HepG2 (cell line): ENCODE results near the gene SPACDR. TPM values are rescaled to one million over a fixed set of nuclear protein-coding genes. Genes with fewer than 3 reads are reported as not detected.

ENCODE experiments used
- ARHGAP35 ChIP-seq: sonication (generic); formaldehyde crosslinking; IDR thresholded peaks from 2 replicates; pipeline ENCODE4 v1.9.0; 2022; ENCODE audit warnings: mild to moderate bottlenecking, inconsistent platforms, moderate library complexity, missing genetic modification reagents, borderline replicate concordance
- CENPT ChIP-seq: sonication (generic); formaldehyde crosslinking; IDR thresholded peaks from 2 replicates; pipeline ENCODE4 v1.8.0; 2022; ENCODE audit warnings: low read depth, mild to moderate bottlenecking, moderate library complexity, missing genetic modification reagents
- FOXA1 ChIP-seq, 2 experiments: fragments of 450-650 bp in 1 of 2; sonication (generic) in 1 of 2; formaldehyde crosslinking in 1 of 2; IDR thresholded peaks; 2 replicates each; pipeline versions ENCODE4 v1.4.0 to v1.6.1; 2016 to 2020; ENCODE audit warnings: missing genetic modification reagents in 1 of 2
- KLF13 ChIP-seq: sonication (generic); formaldehyde crosslinking; IDR thresholded peaks from 2 replicates; pipeline ENCODE4 v1.4.0; 2020; ENCODE audit warnings: mild to moderate bottlenecking, missing genetic modification reagents
- SIX4 ChIP-seq: sonication (generic); formaldehyde crosslinking; IDR thresholded peaks from 2 replicates; pipeline ENCODE4 v1.4.0; 2020; ENCODE audit warnings: missing genetic modification reagents
- TEAD2 ChIP-seq: sonication (generic); formaldehyde crosslinking; IDR thresholded peaks from 2 replicates; pipeline ENCODE4 v1.9.0; 2021; ENCODE audit warnings: missing genetic modification reagents
- ZC3H13 ChIP-seq: sonication (generic); formaldehyde crosslinking; IDR thresholded peaks from 2 replicates; pipeline ENCODE4 v1.8.1; 2023; ENCODE audit warnings: mild to moderate bottlenecking, missing genetic modification reagents, moderate library complexity
- ZFX ChIP-seq: sonication (generic); formaldehyde crosslinking; IDR thresholded peaks from 2 replicates; pipeline ENCODE4 v1.4.0; 2020; ENCODE audit warnings: mild to moderate bottlenecking, low read depth, missing genetic modification reagents, moderate library complexity
- ZSCAN12 ChIP-seq: sonication (generic); formaldehyde crosslinking; IDR thresholded peaks from 2 replicates; pipeline ENCODE4 v1.9.0; 2021; ENCODE audit warnings: mild to moderate bottlenecking, missing genetic modification reagents
- polyA plus RNA-seq, 8 experiments: library from polyadenylated mRNA; depleted of rRNA in 3 of 8; stranded (reverse) in 7 of 8; unstranded in 1 of 8; fragments of >200 nt; fragmentation: Illumina TruSeq in 4 of 8; extraction: Trizol in 4 of 8; gene quantifications; 2 replicates each; pipeline versions ENCODE4 v1.2.1 to v1.2.3, GENCODE V29; 2011 to 2016; ENCODE audit warnings: low read depth in 4 of 8, missing spikeins in 1 of 8, mixed read lengths in 1 of 8; ENCODE audit not compliant: insufficient read depth in 1 of 8
- total RNA-seq, 5 experiments: library from RNA; depleted of rRNA; stranded (reverse); fragments of >200 nt; fragmentation: Illumina TruSeq; extraction: Trizol; gene quantifications; 2 replicates each; pipeline ENCODE4 v1.2.3, GENCODE V29; 2016; ENCODE audit warnings: low read depth in 1 of 5
- TF ChIP-seq, protein P1 (sequence below): IDR thresholded peaks from 2 replicates; pipeline ENCODE4 v1.6.1; 2016; ENCODE audit warnings: missing compliant biosample characterization, missing genetic modification reagents, borderline replicate concordance
- TF ChIP-seq, protein P2 (sequence below): IDR thresholded peaks from 2 replicates; pipeline ENCODE4 v1.6.1; 2012; ENCODE audit warnings: low read length, improper control_type of control experiment
- TF ChIP-seq, protein P3 (sequence below): sonication (generic); formaldehyde crosslinking; IDR thresholded peaks from 2 replicates; pipeline ENCODE4 v1.4.0; 2020; ENCODE audit warnings: missing genetic modification reagents
- TF ChIP-seq, protein P4 (sequence below): sonication (generic); formaldehyde crosslinking; IDR thresholded peaks from 2 replicates; pipeline ENCODE4 v1.4.0; 2020; ENCODE audit warnings: missing genetic modification reagents
- TF ChIP-seq, protein P5 (sequence below): fragments of 450-650 bp; IDR thresholded peaks from 2 replicates; pipeline ENCODE4 v1.6.1; 2017
- TF ChIP-seq, protein P6 (sequence below): sonication (generic); formaldehyde crosslinking; IDR thresholded peaks from 2 replicates; pipeline ENCODE4 v1.9.0; 2021; ENCODE audit warnings: missing genetic modification reagents, mild to moderate bottlenecking, borderline replicate concordance

The SPACDR gene
- total and polyA plus RNA-seq, 2 of the 13 experiments (the other 11 are each of a cell fraction or from before 2014, with no cell fraction given): 0.41 TPM; not detected in 1

DNA sequence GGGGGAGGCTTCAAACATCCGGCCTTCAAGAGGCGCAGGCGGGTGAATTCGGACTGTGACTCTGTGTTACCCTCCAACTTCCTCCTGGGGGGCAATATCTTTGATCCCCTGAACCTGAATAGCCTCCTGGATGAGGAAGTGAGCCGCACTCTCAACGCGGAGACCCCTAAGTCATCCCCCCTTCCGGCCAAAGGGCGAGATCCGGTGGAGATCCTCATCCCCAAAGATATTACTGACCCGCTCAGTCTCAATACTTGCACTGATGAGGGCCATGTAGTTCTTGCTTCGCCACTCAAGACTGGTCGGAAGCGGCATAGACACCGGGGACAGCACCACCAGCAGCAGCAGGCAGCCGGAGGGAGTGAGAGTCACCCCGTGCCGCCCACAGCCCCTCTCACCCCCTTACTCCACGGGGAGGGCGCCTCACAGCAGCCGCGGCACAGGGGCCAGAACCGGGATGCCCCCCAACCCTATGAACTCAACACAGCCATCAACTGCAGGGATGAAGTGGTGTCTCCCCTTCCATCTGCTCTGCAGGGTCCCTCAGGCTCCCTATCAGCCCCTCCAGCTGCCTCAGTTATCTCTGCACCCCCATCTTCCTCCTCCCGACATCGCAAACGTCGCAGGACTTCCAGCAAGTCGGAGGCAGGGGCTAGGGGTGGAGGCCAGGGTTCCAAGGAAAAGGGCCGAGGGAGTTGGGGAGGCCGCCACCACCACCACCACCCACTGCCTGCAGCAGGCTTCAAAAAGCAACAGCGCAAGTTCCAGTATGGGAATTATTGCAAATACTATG is 33.4 kb downstream of the SPACDR start (continued):
- TF ChIP-seq, protein P1, sequence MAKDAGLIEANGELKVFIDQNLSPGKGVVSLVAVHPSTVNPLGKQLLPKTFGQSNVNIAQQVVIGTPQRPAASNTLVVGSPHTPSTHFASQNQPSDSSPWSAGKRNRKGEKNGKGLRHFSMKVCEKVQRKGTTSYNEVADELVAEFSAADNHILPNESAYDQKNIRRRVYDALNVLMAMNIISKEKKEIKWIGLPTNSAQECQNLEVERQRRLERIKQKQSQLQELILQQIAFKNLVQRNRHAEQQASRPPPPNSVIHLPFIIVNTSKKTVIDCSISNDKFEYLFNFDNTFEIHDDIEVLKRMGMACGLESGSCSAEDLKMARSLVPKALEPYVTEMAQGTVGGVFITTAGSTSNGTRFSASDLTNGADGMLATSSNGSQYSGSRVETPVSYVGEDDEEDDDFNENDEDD: no peak
- TF ChIP-seq ZFX (CRISPR knock-in tag) (no peak), FOXA1 (IDR thresholded peaks at IDR 0.05) (no peak), FOXA1 (CRISPR knock-in tag; IDR thresholded peaks at IDR 0.05) (no peak), SIX4 (CRISPR knock-in tag) (no peak), TEAD2 (no peak), CENPT (no peak), ARHGAP35 (CRISPR knock-in tag) (0 out of 2 replicates have a peak, but pooled peaks have one; percentile 47), ZSCAN12 (CRISPR knock-in tag) (no peak), KLF13 (CRISPR knock-in tag) (no peak), ZC3H13 (0 out of 2 replicates have a peak, but pooled peaks have one; percentile 45)
- TF ChIP-seq, protein P2, sequence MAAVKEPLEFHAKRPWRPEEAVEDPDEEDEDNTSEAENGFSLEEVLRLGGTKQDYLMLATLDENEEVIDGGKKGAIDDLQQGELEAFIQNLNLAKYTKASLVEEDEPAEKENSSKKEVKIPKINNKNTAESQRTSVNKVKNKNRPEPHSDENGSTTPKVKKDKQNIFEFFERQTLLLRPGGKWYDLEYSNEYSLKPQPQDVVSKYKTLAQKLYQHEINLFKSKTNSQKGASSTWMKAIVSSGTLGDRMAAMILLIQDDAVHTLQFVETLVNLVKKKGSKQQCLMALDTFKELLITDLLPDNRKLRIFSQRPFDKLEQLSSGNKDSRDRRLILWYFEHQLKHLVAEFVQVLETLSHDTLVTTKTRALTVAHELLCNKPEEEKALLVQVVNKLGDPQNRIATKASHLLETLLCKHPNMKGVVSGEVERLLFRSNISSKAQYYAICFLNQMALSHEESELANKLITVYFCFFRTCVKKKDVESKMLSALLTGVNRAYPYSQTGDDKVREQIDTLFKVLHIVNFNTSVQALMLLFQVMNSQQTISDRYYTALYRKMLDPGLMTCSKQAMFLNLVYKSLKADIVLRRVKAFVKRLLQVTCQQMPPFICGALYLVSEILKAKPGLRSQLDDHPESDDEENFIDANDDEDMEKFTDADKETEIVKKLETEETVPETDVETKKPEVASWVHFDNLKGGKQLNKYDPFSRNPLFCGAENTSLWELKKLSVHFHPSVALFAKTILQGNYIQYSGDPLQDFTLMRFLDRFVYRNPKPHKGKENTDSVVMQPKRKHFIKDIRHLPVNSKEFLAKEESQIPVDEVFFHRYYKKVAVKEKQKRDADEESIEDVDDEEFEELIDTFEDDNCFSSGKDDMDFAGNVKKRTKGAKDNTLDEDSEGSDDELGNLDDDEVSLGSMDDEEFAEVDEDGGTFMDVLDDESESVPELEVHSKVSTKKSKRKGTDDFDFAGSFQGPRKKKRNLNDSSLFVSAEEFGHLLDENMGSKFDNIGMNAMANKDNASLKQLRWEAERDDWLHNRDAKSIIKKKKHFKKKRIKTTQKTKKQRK: no peak
- TF ChIP-seq, protein P3, sequence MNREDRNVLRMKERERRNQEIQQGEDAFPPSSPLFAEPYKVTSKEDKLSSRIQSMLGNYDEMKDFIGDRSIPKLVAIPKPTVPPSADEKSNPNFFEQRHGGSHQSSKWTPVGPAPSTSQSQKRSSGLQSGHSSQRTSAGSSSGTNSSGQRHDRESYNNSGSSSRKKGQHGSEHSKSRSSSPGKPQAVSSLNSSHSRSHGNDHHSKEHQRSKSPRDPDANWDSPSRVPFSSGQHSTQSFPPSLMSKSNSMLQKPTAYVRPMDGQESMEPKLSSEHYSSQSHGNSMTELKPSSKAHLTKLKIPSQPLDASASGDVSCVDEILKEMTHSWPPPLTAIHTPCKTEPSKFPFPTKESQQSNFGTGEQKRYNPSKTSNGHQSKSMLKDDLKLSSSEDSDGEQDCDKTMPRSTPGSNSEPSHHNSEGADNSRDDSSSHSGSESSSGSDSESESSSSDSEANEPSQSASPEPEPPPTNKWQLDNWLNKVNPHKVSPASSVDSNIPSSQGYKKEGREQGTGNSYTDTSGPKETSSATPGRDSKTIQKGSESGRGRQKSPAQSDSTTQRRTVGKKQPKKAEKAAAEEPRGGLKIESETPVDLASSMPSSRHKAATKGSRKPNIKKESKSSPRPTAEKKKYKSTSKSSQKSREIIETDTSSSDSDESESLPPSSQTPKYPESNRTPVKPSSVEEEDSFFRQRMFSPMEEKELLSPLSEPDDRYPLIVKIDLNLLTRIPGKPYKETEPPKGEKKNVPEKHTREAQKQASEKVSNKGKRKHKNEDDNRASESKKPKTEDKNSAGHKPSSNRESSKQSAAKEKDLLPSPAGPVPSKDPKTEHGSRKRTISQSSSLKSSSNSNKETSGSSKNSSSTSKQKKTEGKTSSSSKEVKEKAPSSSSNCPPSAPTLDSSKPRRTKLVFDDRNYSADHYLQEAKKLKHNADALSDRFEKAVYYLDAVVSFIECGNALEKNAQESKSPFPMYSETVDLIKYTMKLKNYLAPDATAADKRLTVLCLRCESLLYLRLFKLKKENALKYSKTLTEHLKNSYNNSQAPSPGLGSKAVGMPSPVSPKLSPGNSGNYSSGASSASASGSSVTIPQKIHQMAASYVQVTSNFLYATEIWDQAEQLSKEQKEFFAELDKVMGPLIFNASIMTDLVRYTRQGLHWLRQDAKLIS: no peak
- TF ChIP-seq, protein P4, sequence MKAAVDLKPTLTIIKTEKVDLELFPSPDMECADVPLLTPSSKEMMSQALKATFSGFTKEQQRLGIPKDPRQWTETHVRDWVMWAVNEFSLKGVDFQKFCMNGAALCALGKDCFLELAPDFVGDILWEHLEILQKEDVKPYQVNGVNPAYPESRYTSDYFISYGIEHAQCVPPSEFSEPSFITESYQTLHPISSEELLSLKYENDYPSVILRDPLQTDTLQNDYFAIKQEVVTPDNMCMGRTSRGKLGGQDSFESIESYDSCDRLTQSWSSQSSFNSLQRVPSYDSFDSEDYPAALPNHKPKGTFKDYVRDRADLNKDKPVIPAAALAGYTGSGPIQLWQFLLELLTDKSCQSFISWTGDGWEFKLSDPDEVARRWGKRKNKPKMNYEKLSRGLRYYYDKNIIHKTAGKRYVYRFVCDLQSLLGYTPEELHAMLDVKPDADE (CRISPR knock-in tag): no peak
- TF ChIP-seq, protein P5, sequence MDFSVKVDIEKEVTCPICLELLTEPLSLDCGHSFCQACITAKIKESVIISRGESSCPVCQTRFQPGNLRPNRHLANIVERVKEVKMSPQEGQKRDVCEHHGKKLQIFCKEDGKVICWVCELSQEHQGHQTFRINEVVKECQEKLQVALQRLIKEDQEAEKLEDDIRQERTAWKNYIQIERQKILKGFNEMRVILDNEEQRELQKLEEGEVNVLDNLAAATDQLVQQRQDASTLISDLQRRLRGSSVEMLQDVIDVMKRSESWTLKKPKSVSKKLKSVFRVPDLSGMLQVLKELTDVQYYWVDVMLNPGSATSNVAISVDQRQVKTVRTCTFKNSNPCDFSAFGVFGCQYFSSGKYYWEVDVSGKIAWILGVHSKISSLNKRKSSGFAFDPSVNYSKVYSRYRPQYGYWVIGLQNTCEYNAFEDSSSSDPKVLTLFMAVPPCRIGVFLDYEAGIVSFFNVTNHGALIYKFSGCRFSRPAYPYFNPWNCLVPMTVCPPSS: no peak
- TF ChIP-seq, protein P6, sequence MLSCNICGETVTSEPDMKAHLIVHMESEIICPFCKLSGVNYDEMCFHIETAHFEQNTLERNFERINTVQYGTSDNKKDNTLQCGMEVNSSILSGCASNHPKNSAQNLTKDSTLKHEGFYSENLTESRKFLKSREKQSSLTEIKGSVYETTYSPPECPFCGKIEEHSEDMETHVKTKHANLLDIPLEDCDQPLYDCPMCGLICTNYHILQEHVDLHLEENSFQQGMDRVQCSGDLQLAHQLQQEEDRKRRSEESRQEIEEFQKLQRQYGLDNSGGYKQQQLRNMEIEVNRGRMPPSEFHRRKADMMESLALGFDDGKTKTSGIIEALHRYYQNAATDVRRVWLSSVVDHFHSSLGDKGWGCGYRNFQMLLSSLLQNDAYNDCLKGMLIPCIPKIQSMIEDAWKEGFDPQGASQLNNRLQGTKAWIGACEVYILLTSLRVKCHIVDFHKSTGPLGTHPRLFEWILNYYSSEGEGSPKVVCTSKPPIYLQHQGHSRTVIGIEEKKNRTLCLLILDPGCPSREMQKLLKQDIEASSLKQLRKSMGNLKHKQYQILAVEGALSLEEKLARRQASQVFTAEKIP (CRISPR knock-in tag): no peak
